ENCODE data around the gene RGS16. TPM values are rescaled to one million over a fixed set of nuclear protein-coding genes. Genes with fewer than 3 reads are reported as not detected.
A peak's percentile ranks its signal among the peaks of the same experiment; 100 is the strongest.

The RGS16 gene
- total and polyA plus RNA-seq, 4 donors = 0.54 to 2.7 (median 0.83) TPM

DNA sequence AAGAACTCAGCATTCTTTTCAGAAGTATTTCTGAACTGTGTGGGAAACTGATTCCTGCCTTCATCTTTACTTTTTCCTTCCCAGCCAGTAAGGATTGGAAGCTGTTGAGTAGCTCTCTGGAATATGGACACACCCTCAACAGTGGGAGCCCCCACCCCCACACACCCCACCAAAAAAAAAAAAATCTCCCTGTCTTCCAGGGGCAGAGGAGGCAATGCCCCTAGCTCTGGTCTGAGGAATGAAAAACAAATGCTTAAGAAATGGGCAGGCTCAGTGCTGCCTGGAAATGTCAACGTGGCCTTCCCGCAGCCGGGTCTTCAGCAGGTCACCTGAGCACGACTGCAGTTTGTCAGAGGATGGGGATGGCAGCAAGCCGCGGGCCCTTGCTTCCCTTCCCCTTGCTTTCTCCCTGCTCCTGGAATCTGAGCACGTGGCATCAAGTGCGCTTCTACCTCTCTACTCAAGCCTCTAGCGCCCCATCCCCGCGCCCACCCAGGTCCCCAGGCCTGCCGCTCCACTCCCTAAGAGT, 479 bp downstream of the RGS16 start:
- Histone ChIP-seq H3K27me3 (ENCODE audit: control insufficient read depth in 4 of 4, insufficient read depth in 4 of 4, low read length in 3 of 4) (no peaks in the 10 kb centered on the region), H3K36me3 (ENCODE audit: control insufficient read depth in 4 of 4, insufficient read depth in 3 of 4, low read depth in 1 of 4, low read length in 3 of 4) (peaks cover 0 to 2% (median 0%) of the 10 kb centered on the region in 4 donors), H3K9ac (ENCODE audit: low read depth in 1 of 2, low read length in 2 of 2) (peak overlapping the region; percentile 21 to 23), H3K27ac (ENCODE audit: low read depth in 1 of 2, low read length in 2 of 2) (peak overlapping the region; percentile 71 to 80), H3K4me1 (ENCODE audit: control insufficient read depth in 4 of 4, insufficient read depth in 4 of 4, low read length in 3 of 4) (peaks cover 9 to 29% (median 15%) of the 10 kb centered on the region in 4 donors), H3K9me3 (ENCODE audit: control insufficient read depth in 4 of 4, low read length in 3 of 4) (no peaks in the 10 kb centered on the region), H3K4me3 (ENCODE audit: low read depth in 1 of 3, low read length in 3 of 3) (peak overlapping the region; percentile 14 to 68 (median 50))
- no peak for DNase-seq (ENCODE audit: low spot score)
- WGBS = 8% methylated on average over 12 of the region's 12 CpGs
- TF ChIP-seq FOXA2 (IDR thresholded peaks at IDR 0.05) = no peak
- no peak for TF ChIP-seq FOXA1 (IDR thresholded peaks at IDR 0.05)
- TF ChIP-seq, protein P1, sequence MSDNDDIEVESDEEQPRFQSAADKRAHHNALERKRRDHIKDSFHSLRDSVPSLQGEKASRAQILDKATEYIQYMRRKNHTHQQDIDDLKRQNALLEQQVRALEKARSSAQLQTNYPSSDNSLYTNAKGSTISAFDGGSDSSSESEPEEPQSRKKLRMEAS (IDR thresholded peaks at IDR 0.05) = no peak

DNA sequence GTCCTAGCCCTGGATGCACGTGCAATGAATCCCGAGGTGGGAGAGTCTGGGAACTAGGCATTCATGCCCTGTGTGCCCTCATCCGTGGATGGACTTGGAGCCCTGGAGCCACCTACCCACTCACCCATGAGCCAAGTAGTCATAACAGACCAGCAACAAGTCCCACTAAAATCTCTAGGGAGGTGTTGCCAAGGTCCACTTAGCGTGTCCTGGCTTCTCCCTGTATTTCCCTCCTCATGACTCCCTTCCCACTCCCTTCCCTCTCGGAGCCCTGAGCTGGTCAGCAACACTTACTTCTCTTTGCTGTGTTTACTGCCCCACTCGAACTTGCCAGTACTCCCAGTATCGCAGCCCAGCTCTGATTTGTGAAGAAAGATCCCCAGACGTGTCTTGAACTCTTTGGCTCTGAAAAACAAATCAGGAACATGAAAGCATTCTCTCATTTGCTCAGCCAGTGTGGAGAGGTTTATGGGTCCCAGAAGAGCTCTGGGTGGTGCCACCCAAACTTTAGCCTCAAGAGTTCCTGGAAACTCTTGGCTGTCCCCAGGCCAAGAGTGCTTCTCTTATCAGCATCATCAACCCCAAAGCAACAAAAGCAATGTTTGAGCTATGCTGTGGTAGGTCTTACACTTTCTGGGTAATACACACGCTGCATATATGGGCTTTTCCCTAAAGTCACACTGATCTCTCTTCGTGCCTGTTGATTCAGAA, 1.1 kb downstream of the RGS16 start:
- H3K4me1 ChIP-seq (ENCODE audit: control insufficient read depth in 4 of 4, insufficient read depth in 4 of 4, low read length in 3 of 4) = peaks cover 9 to 32% (median 15%) of the 10 kb centered on the region in 4 donors
- WGBS = 72% methylated on average over 10 of the region's 10 CpGs
- peak overlapping the region; percentile 23 to 43 for H3K9ac ChIP-seq (ENCODE audit: low read depth in 1 of 2, low read length in 2 of 2)
- DNase-seq (ENCODE audit: low spot score) = no peak
- no peak for TF ChIP-seq HNF4G (IDR thresholded peaks at IDR 0.05)
- TF ChIP-seq FOXA2 (IDR thresholded peaks at IDR 0.05) = no peak
- no peak for TF ChIP-seq RAD21 (IDR thresholded peaks at IDR 0.05)
- no peak for TF ChIP-seq TAF1 (conservative IDR thresholded peaks at IDR 0.05)
- no peaks in the 10 kb centered on the region for H3K9me3 ChIP-seq (ENCODE audit: control insufficient read depth in 4 of 4, low read length in 3 of 4)
- peaks cover 0 to 2% (median 0%) of the 10 kb centered on the region in 4 donors for H3K36me3 ChIP-seq (ENCODE audit: control insufficient read depth in 4 of 4, insufficient read depth in 3 of 4, low read depth in 1 of 4, low read length in 3 of 4)
- peak overlapping the region; percentile 71 to 80 for H3K27ac ChIP-seq (ENCODE audit: low read depth in 1 of 2, low read length in 2 of 2)
- H3K27me3 ChIP-seq (ENCODE audit: control insufficient read depth in 4 of 4, insufficient read depth in 4 of 4, low read length in 3 of 4) = no peaks in the 10 kb centered on the region
- H3K4me3 ChIP-seq (ENCODE audit: low read depth in 1 of 3, low read length in 3 of 3) = peak overlapping the region in 1 of 3 donors; percentile 68

DNA sequence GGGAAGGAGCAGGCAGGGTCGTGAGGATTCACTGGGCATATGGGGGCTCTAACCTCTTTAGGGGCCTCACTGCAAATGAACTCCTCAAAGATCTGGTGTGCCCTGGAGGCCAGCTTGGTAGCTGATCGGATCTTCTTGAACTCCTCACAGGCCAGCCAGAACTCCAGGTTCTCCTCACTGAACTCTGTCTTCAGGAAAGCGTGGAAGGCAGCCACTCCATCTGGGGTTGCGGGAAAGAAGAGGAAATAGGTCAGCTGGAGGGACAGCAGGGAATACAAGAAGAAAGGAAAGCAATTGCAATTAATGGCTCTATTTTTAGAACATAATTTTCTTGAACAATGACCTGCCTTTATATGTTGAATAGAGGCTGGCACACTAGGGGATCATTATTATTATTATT, 2.3 kb downstream of the RGS16 start:
- Histone ChIP-seq H3K36me3 (ENCODE audit: control insufficient read depth in 4 of 4, insufficient read depth in 3 of 4, low read depth in 1 of 4, low read length in 3 of 4) (peaks cover 0 to 2% (median 0%) of the 10 kb centered on the region in 4 donors), H3K27me3 (ENCODE audit: control insufficient read depth in 4 of 4, insufficient read depth in 4 of 4, low read length in 3 of 4) (no peaks in the 10 kb centered on the region), H3K9me3 (ENCODE audit: control insufficient read depth in 4 of 4, low read length in 3 of 4) (no peaks in the 10 kb centered on the region), H3K4me1 (ENCODE audit: control insufficient read depth in 4 of 4, insufficient read depth in 4 of 4, low read length in 3 of 4) (peaks cover 9 to 32% (median 15%) of the 10 kb centered on the region in 4 donors), H3K4me3 (ENCODE audit: low read depth in 1 of 3, low read length in 3 of 3) (no peak overlapping the region), H3K9ac (ENCODE audit: low read depth in 1 of 2, low read length in 2 of 2) (peak overlapping the region in 1 of 2 donors; percentile 14), H3K27ac (ENCODE audit: low read depth in 1 of 2, low read length in 2 of 2) (peak overlapping the region; percentile 14 to 20)
- TF ChIP-seq, protein P2, sequence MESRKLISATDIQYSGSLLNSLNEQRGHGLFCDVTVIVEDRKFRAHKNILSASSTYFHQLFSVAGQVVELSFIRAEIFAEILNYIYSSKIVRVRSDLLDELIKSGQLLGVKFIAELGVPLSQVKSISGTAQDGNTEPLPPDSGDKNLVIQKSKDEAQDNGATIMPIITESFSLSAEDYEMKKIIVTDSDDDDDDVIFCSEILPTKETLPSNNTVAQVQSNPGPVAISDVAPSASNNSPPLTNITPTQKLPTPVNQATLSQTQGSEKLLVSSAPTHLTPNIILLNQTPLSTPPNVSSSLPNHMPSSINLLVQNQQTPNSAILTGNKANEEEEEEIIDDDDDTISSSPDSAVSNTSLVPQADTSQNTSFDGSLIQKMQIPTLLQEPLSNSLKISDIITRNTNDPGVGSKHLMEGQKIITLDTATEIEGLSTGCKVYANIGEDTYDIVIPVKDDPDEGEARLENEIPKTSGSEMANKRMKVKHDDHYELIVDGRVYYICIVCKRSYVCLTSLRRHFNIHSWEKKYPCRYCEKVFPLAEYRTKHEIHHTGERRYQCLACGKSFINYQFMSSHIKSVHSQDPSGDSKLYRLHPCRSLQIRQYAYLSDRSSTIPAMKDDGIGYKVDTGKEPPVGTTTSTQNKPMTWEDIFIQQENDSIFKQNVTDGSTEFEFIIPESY (IDR thresholded peaks at IDR 0.05) = no peak
- no peak for TF ChIP-seq TAF1 (conservative IDR thresholded peaks at IDR 0.05)
- no peak for TF ChIP-seq GABPA (IDR thresholded peaks at IDR 0.05 in 1 of 2, conservative IDR thresholded peaks at IDR 0.05 in 1 of 2)
- no peak for TF ChIP-seq SP1 (IDR thresholded peaks at IDR 0.05)
- TF ChIP-seq FOXA2 (IDR thresholded peaks at IDR 0.05) = no peak
- TF ChIP-seq, protein P3, sequence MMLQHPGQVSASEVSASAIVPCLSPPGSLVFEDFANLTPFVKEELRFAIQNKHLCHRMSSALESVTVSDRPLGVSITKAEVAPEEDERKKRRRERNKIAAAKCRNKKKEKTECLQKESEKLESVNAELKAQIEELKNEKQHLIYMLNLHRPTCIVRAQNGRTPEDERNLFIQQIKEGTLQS (IDR thresholded peaks at IDR 0.05) = no peak
- TF ChIP-seq RAD21 (IDR thresholded peaks at IDR 0.05) = no peak
- 85% methylated on average over 4 of the region's 4 CpGs for WGBS
- DNase-seq (ENCODE audit: low spot score) = no peak
